Hepatocyte (in vitro differentiated cells): ENCODE results near the gene RNF115. TPM values are rescaled to one million over a fixed set of nuclear protein-coding genes. Genes with fewer than 3 reads are reported as not detected.
"Not testable (repeated sequence)": the region's sequence is repeated elsewhere in the genome, so short reads cannot be mapped to it uniquely, and the experiment has no call there.

Source experiments
- DNase-seq: peaks from one replicate; pipeline ENCODE4 v3.0.0-alpha.2; 2016; ENCODE audit warnings: low spot score
- H2AFZ ChIP-seq: fragments of 200-600 bp; sonication (generic); 2 replicates; pipeline ENCODE4 v1.6.0; 2016; ENCODE audit warnings: antibody characterized with exemption, mild to moderate bottlenecking
- H3K27ac ChIP-seq: fragments of 200-600 bp; sonication (generic); 2 replicates; pipeline ENCODE4 v1.5.1; 2016; ENCODE audit warnings: mild to moderate bottlenecking
- H3K27me3 ChIP-seq: fragments of 200-600 bp; sonication (generic); 2 replicates; pipeline ENCODE4 v1.6.1; 2016
- H3K36me3 ChIP-seq: fragments of 200-600 bp; sonication (generic); replicated peaks from 2 replicates; pipeline ENCODE4 v1.5.1; 2016; ENCODE audit warnings: low read depth; ENCODE audit not compliant: insufficient read depth
- H3K4me1 ChIP-seq: fragments of 200-600 bp; sonication (generic); 2 replicates; pipeline ENCODE4 v1.5.1; 2016; ENCODE audit warnings: mild to moderate bottlenecking, moderate library complexity; ENCODE audit not compliant: insufficient read depth
- H3K4me2 ChIP-seq: fragments of 200-600 bp; sonication (generic); 2 replicates; pipeline ENCODE4 v1.6.0; 2016
- H3K4me3 ChIP-seq: fragments of 200-600 bp; sonication (generic); 2 replicates; pipeline ENCODE4 v1.5.1; 2016; ENCODE audit warnings: mild to moderate bottlenecking
- H3K79me2 ChIP-seq: fragments of 200-600 bp; sonication (generic); 2 replicates; pipeline ENCODE4 v1.6.0; 2017; ENCODE audit warnings: mild to moderate bottlenecking
- H3K9me2 ChIP-seq: fragments of 200-600 bp; sonication (generic); replicated peaks from 2 replicates; pipeline ENCODE4 v1.6.0; 2017; ENCODE audit warnings: mild to moderate bottlenecking; ENCODE audit not compliant: insufficient read depth
- H3K9me3 ChIP-seq: fragments of 200-600 bp; sonication (generic); 2 replicates; pipeline ENCODE4 v1.5.1; 2016; ENCODE audit warnings: low read depth, mild to moderate bottlenecking
- H4K20me1 ChIP-seq: fragments of 200-600 bp; sonication (generic); 2 replicates; pipeline ENCODE4 v1.6.0; 2016; ENCODE audit warnings: mild to moderate bottlenecking; ENCODE audit not compliant: insufficient read depth, poor library complexity, severe bottlenecking
- EZH2 ChIP-seq: fragments of 200-600 bp; sonication (generic); IDR thresholded peaks from 2 replicates; pipeline ENCODE4 v1.6.1; 2016; ENCODE audit warnings: antibody characterized with exemption, mild to moderate bottlenecking, borderline replicate concordance
- EZH2phosphoT487 ChIP-seq: fragments of 200-600 bp; sonication (generic); IDR thresholded peaks from one replicate; pipeline ENCODE4 v1.6.1; 2018; ENCODE audit warnings: antibody characterized with exemption, mild to moderate bottlenecking, low read depth, moderate library complexity; ENCODE audit not compliant: unreplicated experiment, severe bottlenecking
- WGBS: methylation state at CpG from one replicate; pipeline ENCODE4 v1.1.6; 2016; ENCODE audit warnings: low lambda C conversion rate; ENCODE audit errors: missing lambda C conversion rate; 5-methylcytosine and 5-hydroxymethylcytosine counted together
- polyA plus RNA-seq: library from polyadenylated mRNA; unstranded; fragments of >200 nt; fragmentation: Nextera tagmentation; extraction: Ambion mirVana; gene quantifications from 2 replicates; pipeline ENCODE4 v1.2.1, GENCODE V29; 2016
- total RNA-seq: library from RNA; depleted of rRNA; stranded (reverse); fragments of >200 nt; gene quantifications from 2 replicates; pipeline ENCODE4 v1.2.3, GENCODE V29; 2014
- TF ChIP-seq, protein P1 (sequence below): fragments of 200-600 bp; sonication (generic); IDR thresholded peaks from 2 replicates; pipeline ENCODE4 v1.5.1; 2016; ENCODE audit warnings: antibody characterized with exemption, mild to moderate bottlenecking; ENCODE audit not compliant: poor library complexity

The RNF115 gene
- total and polyA plus RNA-seq, 2 experiments from 2014 or later, result 8.6 to 13.7 TPM

DNA sequence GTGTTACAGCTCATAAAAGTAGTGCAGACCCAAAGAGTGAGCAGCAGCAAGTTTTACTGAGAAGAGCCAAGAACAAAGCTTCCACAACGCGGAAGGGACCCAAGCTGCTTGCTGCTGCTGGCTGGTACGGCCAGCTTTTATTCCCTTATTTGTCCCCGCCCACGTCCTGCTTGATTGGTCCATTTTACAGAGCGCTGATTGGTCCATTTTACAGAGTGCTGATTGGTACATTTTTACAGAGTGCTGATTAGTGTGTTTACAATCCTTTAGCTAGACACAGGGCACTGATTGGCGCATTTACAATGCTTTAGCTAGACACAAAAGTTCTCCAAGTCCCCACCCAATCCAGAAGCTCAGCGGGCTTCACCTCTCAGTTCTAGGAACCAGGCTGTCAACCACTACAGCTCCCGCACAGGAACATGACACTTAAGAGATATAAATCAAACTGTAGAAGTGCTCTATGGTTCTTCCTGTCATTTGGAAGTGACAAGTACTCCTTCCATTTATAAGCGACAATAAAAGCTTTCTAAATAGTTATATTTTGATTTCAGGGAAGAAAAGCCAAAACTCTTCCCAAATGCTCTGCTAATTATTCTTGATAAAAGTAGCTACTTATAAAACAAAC is 28.5 kb downstream of the RNF115 start:
- Histone ChIP-seq H3K27me3 (no peaks in the 10 kb centered on the region), H3K9me3 (peaks cover 12% of the 10 kb centered on the region), H3K4me2 (no peak overlapping the region), H3K79me2 (peaks cover 85% of the 10 kb centered on the region), H3K4me3 (no peak overlapping the region), H3K4me1 (no peaks in the 10 kb centered on the region), H2AFZ (no peak overlapping the region), H3K27ac (no peak overlapping the region), H3K9me2 (no peaks in the 10 kb centered on the region), H4K20me1 (peaks cover 3% of the 10 kb centered on the region), H3K36me3 (no peaks in the 10 kb centered on the region)
- WGBS, result 97% methylated on average over 10 of the region's 10 CpGs
- DNase-seq, result no peak
- TF ChIP-seq, protein P1, sequence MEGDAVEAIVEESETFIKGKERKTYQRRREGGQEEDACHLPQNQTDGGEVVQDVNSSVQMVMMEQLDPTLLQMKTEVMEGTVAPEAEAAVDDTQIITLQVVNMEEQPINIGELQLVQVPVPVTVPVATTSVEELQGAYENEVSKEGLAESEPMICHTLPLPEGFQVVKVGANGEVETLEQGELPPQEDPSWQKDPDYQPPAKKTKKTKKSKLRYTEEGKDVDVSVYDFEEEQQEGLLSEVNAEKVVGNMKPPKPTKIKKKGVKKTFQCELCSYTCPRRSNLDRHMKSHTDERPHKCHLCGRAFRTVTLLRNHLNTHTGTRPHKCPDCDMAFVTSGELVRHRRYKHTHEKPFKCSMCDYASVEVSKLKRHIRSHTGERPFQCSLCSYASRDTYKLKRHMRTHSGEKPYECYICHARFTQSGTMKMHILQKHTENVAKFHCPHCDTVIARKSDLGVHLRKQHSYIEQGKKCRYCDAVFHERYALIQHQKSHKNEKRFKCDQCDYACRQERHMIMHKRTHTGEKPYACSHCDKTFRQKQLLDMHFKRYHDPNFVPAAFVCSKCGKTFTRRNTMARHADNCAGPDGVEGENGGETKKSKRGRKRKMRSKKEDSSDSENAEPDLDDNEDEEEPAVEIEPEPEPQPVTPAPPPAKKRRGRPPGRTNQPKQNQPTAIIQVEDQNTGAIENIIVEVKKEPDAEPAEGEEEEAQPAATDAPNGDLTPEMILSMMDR, result no peak
- TF ChIP-seq EZH2phosphoT487 (no peak), EZH2 (no peak)

DNA sequence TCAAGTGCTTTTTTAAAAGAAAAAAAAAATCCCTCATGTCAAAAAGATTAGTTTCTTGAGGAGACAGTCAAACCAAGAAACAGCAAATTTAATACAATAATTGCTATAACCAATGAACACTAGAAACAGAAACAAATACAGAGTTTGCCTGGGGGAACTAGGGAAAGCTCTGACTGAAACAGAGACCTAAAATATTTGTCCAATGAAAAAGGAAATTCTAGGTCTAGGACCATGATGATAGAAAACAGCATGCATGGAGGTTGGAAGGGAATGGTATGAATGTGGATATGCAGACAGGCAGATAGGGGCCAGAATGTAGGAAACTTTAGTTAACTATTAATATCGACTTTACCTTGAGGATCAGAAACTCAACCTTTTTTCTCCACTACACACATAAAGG is 31.4 kb downstream of the RNF115 start:
- H3K9me3 ChIP-seq, result peaks cover 10% of the 10 kb centered on the region
- DNase-seq, result no peak
- no peak overlapping the region for H3K4me2 ChIP-seq
- H3K4me3 ChIP-seq, result no peak overlapping the region
- TF ChIP-seq, protein P1, result no peak
- TF ChIP-seq EZH2 (no peak), EZH2phosphoT487 (no peak)
- H3K4me1 ChIP-seq, result no peaks in the 10 kb centered on the region
- WGBS, result 96% methylated on average over 1 of the region's 1 CpG
- H3K27me3 ChIP-seq, result no peaks in the 10 kb centered on the region
- no peaks in the 10 kb centered on the region for H3K9me2 ChIP-seq
- no peak overlapping the region for H2AFZ ChIP-seq
- H4K20me1 ChIP-seq, result peaks cover 3% of the 10 kb centered on the region
- H3K79me2 ChIP-seq, result peaks cover 76% of the 10 kb centered on the region
- H3K36me3 ChIP-seq, result no peaks in the 10 kb centered on the region
- H3K27ac ChIP-seq, result no peak overlapping the region

DNA sequence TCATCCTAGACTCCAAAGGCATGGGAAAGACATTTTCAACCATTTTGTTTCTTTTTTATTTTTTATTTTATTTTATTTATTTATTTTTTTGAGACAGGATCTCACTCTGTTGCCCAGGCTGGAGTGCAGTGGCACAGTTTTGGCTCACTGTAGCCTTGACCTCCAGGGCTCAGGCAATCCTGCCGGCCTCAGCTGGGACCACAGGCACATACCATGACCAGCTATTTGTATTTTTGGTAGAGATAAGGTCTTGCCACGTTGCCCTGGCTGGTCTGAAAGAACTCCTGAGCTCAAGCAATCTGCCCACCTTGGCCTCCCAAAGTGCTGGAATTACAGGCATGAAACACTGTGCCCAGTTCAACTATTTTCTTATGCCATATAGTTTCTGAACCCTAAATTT is 32.0 kb downstream of the RNF115 start:
- H3K4me2 ChIP-seq, DNase-seq, H3K4me1 ChIP-seq, H3K9me3 ChIP-seq, H3K9me2 ChIP-seq, H3K4me3 ChIP-seq, H4K20me1 ChIP-seq, H2AFZ ChIP-seq, H3K36me3 ChIP-seq, H3K27ac ChIP-seq, H3K27me3 ChIP-seq: not testable (repeated sequence)
- 87% methylated on average over 2 of the region's 2 CpGs for WGBS
- peaks cover 70% of the 10 kb centered on the region for H3K79me2 ChIP-seq

DNA sequence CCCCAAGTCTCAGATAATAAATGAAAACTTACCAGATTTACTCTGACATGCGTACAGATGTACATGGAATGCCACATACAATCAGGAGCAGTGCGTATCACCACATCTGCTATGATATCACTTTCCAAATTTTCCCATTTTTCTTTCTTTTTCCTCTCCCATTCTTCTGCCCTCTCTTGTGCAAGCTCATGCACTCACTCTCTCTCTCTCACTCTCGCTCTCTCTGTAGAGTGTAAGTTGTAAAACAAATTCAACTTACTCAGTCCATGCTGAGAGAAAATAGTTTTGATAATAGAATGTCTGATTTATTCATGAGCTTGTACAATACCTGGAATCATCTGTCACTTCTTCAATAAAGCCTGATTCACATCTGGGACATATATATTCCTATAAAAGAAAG is 35.3 kb downstream of the RNF115 start:
- no peak overlapping the region for H3K4me2 ChIP-seq
- H3K9me3 ChIP-seq, result no peaks in the 10 kb centered on the region
- no peak for DNase-seq
- H4K20me1 ChIP-seq, result no peaks in the 10 kb centered on the region
- no peaks in the 10 kb centered on the region for H3K36me3 ChIP-seq
- H3K4me3 ChIP-seq, result no peak overlapping the region
- H3K27ac ChIP-seq, result no peak overlapping the region
- H3K4me1 ChIP-seq, result peaks cover 6% of the 10 kb centered on the region
- TF ChIP-seq, protein P1, result no peak
- TF ChIP-seq EZH2phosphoT487, result no peak
- TF ChIP-seq EZH2, result no peak
- no peaks in the 10 kb centered on the region for H3K27me3 ChIP-seq
- peaks cover 47% of the 10 kb centered on the region for H3K79me2 ChIP-seq
- WGBS, result 98% methylated on average over 3 of the region's 3 CpGs
- no peaks in the 10 kb centered on the region for H3K9me2 ChIP-seq
- H2AFZ ChIP-seq, result no peak overlapping the region
